ENCODE data around the gene ATF6B.

Gene ATF6B

GRCh38 chr6:32097364-32097763 is 30.7 kb downstream of the ATF6B start:
- Mint-ChIP-seq H3K27me3 (peaks cover 46 to 83% of the 10 kb centered on the region in 2 donors), H3K4me1 (ENCODE audit: low read depth in 2 of 2) (peaks cover 0 to 3% of the 10 kb centered on the region in 2 donors), H3K27ac (no peak overlapping the region), H3K36me3 (ENCODE audit: insufficient read depth) (peaks cover 3% of the 10 kb centered on the region), H3K4me3 (peak overlapping the region in 1 of 2 donors; percentile 29), H3K9me3 (no peaks in the 10 kb centered on the region)
- DNase-seq (no peak), ATAC-seq (replicated peaks) (no peak)

GRCh38 chr6:32096394-32097258 is 31.4 kb downstream of the ATF6B start:
- Mint-ChIP-seq H3K27me3 (peaks cover 43 to 76% of the 10 kb centered on the region in 2 donors), H3K27ac (no peak overlapping the region), H3K36me3 (ENCODE audit: insufficient read depth) (peaks cover 3% of the 10 kb centered on the region), H3K4me3 (peak overlapping the region; percentile 27 to 29), H3K9me3 (no peaks in the 10 kb centered on the region), H3K4me1 (ENCODE audit: low read depth in 2 of 2) (peaks cover 0 to 3% of the 10 kb centered on the region in 2 donors)
- no peak for DNase-seq
- peak; percentile 8 for ATAC-seq (replicated peaks)

- peak overlapping the region in 1 of 2 donors; percentile 14 for H3K4me3 Mint-ChIP-seq
- no peak for ATAC-seq (replicated peaks)
- peaks cover 0 to 3% of the 10 kb centered on the region in 2 donors for H3K4me1 Mint-ChIP-seq (ENCODE audit: low read depth in 2 of 2)
- DNase-seq: no peak
- peaks cover 3% of the 10 kb centered on the region for H3K36me3 Mint-ChIP-seq (ENCODE audit: insufficient read depth)
- no peak overlapping the region for H3K27ac Mint-ChIP-seq
- H3K27me3 Mint-ChIP-seq: peaks cover 43 to 74% of the 10 kb centered on the region in 2 donors
- H3K9me3 Mint-ChIP-seq: no peaks in the 10 kb centered on the region
Observed at GRCh38 chr6:32096087-32096393, 32.0 kb downstream of the ATF6B start.

GRCh38 chr6:32095338-32096086 is 32.5 kb downstream of the ATF6B start:
- peak overlapping the region in 1 of 2 donors; percentile 14 for H3K4me3 Mint-ChIP-seq
- peaks cover 43 to 71% of the 10 kb centered on the region in 2 donors for H3K27me3 Mint-ChIP-seq
- DNase-seq: no peak
- no peak for ATAC-seq (replicated peaks)
- peaks cover 0 to 3% of the 10 kb centered on the region in 2 donors for H3K4me1 Mint-ChIP-seq (ENCODE audit: low read depth in 2 of 2)
- no peaks in the 10 kb centered on the region for H3K9me3 Mint-ChIP-seq
- no peak overlapping the region for H3K27ac Mint-ChIP-seq
- H3K36me3 Mint-ChIP-seq (ENCODE audit: insufficient read depth): peaks cover 3% of the 10 kb centered on the region

GRCh38 chr6:32092760-32093497 is 35.1 kb downstream of the ATF6B start:
- Mint-ChIP-seq H3K9me3 (no peaks in the 10 kb centered on the region), H3K36me3 (ENCODE audit: insufficient read depth) (peaks cover 3% of the 10 kb centered on the region), H3K27ac (no peak overlapping the region), H3K4me3 (no peak overlapping the region), H3K27me3 (peaks cover 24 to 52% of the 10 kb centered on the region in 2 donors), H3K4me1 (ENCODE audit: low read depth in 2 of 2) (peaks cover 0 to 5% of the 10 kb centered on the region in 2 donors)
- ATAC-seq (replicated peaks) (no peak), DNase-seq (no peak)

- peaks cover 3% of the 10 kb centered on the region for H3K36me3 Mint-ChIP-seq (ENCODE audit: insufficient read depth)
- peaks cover 27 to 46% of the 10 kb centered on the region in 2 donors for H3K27me3 Mint-ChIP-seq
- no peaks in the 10 kb centered on the region for H3K9me3 Mint-ChIP-seq
- ATAC-seq (replicated peaks): no peak
- H3K4me3 Mint-ChIP-seq: peak overlapping the region; percentile 8 to 19
- DNase-seq: no peak
- H3K27ac Mint-ChIP-seq: no peak overlapping the region
- H3K4me1 Mint-ChIP-seq (ENCODE audit: low read depth in 2 of 2): peaks cover 4 to 7% of the 10 kb centered on the region in 2 donors
Observed at GRCh38 chr6:32089082-32089828, 38.8 kb downstream of the ATF6B start.

GRCh38 chr6:32088487-32089049 is 39.5 kb downstream of the ATF6B start:
- no peaks in the 10 kb centered on the region for H3K36me3 Mint-ChIP-seq (ENCODE audit: insufficient read depth)
- ATAC-seq (replicated peaks) (no peak), DNase-seq (no peak)
- peaks cover 4 to 7% of the 10 kb centered on the region in 2 donors for H3K4me1 Mint-ChIP-seq (ENCODE audit: low read depth in 2 of 2)
- H3K4me3 Mint-ChIP-seq: no peak overlapping the region
- H3K9me3 Mint-ChIP-seq: no peaks in the 10 kb centered on the region
- H3K27ac Mint-ChIP-seq: no peak overlapping the region
- H3K27me3 Mint-ChIP-seq: peaks cover 33 to 49% of the 10 kb centered on the region in 2 donors

- DNase-seq (peak; percentile 55 to 61 (median 61)), ATAC-seq (replicated peaks) (peak; percentile 94)
- Mint-ChIP-seq H3K27me3 (peaks cover 40 to 51% of the 10 kb centered on the region in 2 donors), H3K9me3 (no peaks in the 10 kb centered on the region), H3K4me1 (ENCODE audit: low read depth in 2 of 2) (peaks cover 4 to 7% of the 10 kb centered on the region in 2 donors), H3K4me3 (peak overlapping the region in 1 of 2 donors; percentile 7), H3K27ac (no peak overlapping the region), H3K36me3 (ENCODE audit: insufficient read depth) (no peaks in the 10 kb centered on the region)
Observed at GRCh38 chr6:32087574-32088486, 40.2 kb downstream of the ATF6B start.

GRCh38 chr6:32086661-32087573 is 41.1 kb downstream of the ATF6B start:
- ATAC-seq (replicated peaks) (peak; percentile 48), DNase-seq (no peak)
- Mint-ChIP-seq H3K27me3 (peaks cover 43 to 56% of the 10 kb centered on the region in 2 donors), H3K9me3 (no peaks in the 10 kb centered on the region), H3K4me1 (ENCODE audit: low read depth in 2 of 2) (peaks cover 4 to 7% of the 10 kb centered on the region in 2 donors), H3K4me3 (peak overlapping the region; percentile 61), H3K36me3 (ENCODE audit: insufficient read depth) (no peaks in the 10 kb centered on the region), H3K27ac (no peak overlapping the region)

GRCh38 chr6:32085759-32086459 is 42.1 kb downstream of the ATF6B start:
- H3K27me3 Mint-ChIP-seq: peaks cover 45 to 66% of the 10 kb centered on the region in 2 donors
- no peak for DNase-seq
- ATAC-seq (replicated peaks): no peak
- peak overlapping the region; percentile 61 for H3K4me3 Mint-ChIP-seq
- H3K36me3 Mint-ChIP-seq (ENCODE audit: insufficient read depth): no peaks in the 10 kb centered on the region
- H3K27ac Mint-ChIP-seq: no peak overlapping the region
- peaks cover 4 to 7% of the 10 kb centered on the region in 2 donors for H3K4me1 Mint-ChIP-seq (ENCODE audit: low read depth in 2 of 2)
- no peaks in the 10 kb centered on the region for H3K9me3 Mint-ChIP-seq

Measured in effector memory CD8-positive, alpha-beta T cell (primary cell).